GM20431 (cell line): ENCODE measurements around the gene TUFM.
"Not testable (repeated sequence)": the region's sequence is repeated elsewhere in the genome, so short reads cannot be mapped to it uniquely, and the experiment has no call there.

Source experiments
- in situ Hi-C: fragments of 300-500 bp; cut with MseI, MboI; formaldehyde crosslinking; loops from one replicate; pipeline ENCODE4 v1.15.0; 2020; ENCODE audit warnings: low sequenced_read_pairs; ENCODE audit not compliant: unreplicated experiment

The TUFM gene

DNA sequence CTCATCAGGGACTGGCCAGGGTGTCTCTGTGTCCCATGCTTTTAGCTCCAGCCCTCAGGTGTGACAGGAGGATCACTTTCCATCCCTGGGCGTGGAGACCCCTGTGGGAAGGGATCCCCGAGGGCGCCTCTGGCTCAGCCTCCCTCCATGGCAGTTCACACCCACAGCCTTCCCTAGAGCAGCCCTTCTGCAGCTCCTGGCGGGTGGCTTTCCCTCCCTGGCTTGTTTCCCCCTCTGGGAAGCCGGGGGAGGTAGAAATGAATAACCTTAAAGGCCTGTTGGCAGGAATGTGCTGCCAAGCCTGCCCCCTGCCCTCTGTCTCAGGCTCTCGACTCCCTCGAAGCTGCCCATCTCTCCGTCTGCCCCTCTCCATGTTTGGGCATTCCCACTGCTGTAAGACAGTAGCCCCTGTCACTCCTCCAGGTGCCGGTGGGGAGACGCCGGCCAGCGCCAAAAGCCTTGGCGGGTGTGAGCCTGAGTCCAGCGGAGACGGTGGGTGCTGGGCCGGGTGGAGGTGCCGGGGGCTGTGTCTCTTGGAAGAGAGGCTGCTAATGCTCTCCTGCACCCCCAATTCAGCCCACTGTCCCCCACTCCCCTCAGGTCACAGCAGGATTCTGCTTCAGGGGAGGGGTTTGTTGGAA is 30.0 kb upstream of the TUFM start:
- in situ Hi-C loops, result loop anchor here (10.0 kb wide), 1 partner anchor 49 kb away; the partner anchor contains the start of gene RABEP2

DNA sequence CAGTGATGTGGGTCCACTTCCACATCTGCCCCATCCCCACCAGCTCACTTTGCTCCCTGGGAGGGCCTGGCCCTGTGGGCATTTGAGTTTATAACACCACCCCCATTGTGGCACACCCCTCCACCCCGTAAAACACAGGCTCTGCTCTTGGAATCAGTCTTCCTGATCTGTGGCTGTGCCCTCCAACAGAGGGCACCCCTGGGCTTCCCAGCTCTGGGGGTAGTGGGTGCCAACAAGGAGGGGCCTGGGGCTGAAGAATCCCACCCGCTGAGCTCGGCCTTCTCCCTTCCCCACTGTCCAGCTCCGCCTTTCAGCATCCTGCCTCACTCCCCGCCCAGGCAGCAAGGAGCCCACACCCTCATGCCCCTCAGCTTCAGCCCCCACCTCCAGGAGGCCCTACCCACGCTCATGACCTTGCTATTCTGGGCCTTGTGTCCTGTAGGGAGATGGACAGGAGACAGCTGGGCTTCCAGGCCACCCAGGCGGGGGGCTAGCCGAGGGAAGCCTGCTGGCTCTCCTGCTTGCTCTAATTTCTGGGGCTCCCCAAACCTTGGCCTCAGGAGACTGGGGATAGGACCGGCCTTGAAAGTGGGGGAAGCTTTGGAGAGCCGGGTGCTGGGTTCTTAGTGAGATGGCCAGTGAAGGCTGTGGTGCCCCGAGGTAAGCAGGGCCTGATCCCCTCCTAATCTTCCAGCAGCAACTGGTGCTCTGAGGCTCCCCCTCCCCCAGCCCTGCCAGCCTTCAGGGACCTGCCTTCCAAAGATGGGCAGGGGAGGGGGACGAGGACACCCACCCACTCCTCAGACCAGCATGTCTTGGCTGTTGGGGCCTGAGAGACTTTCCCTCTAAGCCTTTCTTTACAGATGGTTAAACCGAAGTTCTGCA is 29.2 kb upstream of the TUFM start:
- in situ Hi-C loops, result loop anchor here (10.0 kb wide), 1 partner anchor 49 kb away; the partner anchor contains the start of gene RABEP2

- in situ Hi-C loops, result loop anchor here (10.0 kb wide), 1 partner anchor 50 kb away; the partner anchor contains the start of gene RABEP2
Measured at GRCh38 chr16:28874406-28874805, 28.3 kb upstream of the TUFM start.

GRCh38 chr16:28873543-28874201 is 27.5 kb upstream of the TUFM start:
- in situ Hi-C loops, result loop anchor here (10.0 kb wide), 1 partner anchor 51 kb away; the partner anchor contains the start of gene RABEP2

- in situ Hi-C loops, result loop anchor here (10.0 kb wide), 1 partner anchor 52 kb away; the partner anchor contains the start of gene RABEP2
Measured at GRCh38 chr16:28872952-28873351, 26.8 kb upstream of the TUFM start.

DNA sequence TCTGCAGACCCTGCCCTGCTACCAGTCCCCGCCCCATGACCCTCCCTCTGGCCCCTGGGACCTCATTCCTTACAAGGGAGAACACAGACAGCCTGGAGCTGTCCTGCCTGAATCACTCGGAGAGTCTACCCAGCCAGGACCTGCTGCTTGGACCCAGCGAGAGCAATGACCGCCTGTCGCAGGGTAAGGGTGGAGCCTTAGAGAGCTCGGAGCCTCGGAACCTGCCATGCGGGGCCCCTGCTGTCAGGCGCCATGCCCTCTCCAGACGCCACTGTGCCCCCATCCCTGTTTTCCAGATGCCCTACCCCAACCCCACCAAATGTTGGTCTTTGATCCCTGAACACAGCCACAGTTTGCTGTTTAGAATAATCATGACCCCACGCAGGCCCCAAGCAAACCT is 23.1 kb upstream of the TUFM start:
- in situ Hi-C loops, result no loop called here

DNA sequence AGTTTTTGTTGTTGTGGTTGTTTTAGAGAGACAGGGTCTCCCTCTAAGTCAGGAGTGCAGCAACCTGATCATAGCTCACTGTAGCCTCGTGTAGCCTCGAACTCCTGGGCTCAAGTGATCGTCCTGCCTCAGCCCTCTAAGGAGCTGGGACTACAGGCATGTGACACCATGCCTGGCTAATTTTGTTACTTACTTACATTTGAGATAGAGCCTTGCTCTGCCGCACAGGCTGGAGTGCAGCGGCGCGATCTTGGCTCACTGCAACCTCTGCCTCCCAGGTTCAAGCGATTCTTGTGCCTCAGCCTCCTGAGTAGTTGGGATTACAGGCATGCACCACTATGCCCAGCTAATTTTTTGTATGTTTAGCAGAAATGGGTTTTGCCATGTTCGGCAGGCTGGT is 21.5 kb upstream of the TUFM start:
- in situ Hi-C loops, result not testable (repeated sequence)

GRCh38 chr16:28867241-28867640 is 21.1 kb upstream of the TUFM start:
- in situ Hi-C loops, result no loop called here

DNA sequence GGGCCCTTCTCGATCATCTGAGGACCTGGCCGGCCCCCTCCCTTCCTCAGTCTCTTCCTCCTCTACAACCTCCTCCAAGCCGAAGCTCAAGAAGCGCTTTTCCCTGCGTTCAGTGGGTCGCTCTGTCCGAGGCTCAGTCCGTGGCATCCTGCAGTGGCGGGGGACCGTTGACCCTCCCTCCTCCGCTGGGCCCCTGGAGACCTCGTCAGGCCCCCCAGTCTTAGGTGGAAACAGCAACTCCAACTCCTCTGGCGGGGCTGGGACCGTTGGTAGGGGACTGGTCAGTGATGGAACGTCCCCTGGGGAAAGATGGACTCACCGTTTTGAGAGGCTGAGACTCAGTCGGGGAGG is 20.3 kb upstream of the TUFM start:
- in situ Hi-C loops, result no loop called here

DNA sequence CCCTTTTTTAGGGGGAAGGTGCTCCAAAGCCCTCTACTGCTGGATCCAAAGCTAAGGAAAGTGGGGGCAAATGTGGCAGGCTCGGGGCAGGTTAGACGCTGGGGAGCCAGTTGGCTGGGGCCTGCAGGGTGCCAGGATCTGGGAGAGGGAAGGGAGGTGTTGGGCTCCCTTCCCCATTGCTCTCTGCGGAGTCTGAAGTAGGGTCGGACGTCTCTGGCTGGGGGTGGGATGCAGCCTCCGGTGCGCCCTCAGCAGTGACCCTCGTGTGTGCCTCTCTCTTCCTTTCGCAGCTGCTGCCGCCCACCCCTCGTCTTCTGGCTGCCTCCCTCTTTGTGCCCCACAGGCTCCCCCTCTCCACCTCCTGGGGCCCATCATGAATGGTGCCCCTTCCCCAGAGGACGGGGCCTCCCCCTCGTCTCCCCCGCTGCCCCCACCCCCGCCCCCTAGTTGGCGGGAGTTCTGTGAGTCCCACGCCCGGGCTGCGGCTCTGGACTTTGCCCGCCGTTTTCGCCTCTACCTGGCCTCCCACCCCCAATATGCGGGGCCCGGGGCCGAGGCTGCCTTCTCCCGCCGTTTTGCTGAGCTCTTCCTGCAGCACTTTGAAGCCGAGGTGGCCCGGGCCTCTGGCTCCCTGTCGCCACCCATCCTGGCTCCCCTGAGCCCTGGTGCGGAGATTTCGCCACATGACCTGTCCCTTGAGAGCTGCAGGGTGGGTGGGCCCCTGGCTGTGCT is 19.7 kb upstream of the TUFM start:
- in situ Hi-C loops, result no loop called here

DNA sequence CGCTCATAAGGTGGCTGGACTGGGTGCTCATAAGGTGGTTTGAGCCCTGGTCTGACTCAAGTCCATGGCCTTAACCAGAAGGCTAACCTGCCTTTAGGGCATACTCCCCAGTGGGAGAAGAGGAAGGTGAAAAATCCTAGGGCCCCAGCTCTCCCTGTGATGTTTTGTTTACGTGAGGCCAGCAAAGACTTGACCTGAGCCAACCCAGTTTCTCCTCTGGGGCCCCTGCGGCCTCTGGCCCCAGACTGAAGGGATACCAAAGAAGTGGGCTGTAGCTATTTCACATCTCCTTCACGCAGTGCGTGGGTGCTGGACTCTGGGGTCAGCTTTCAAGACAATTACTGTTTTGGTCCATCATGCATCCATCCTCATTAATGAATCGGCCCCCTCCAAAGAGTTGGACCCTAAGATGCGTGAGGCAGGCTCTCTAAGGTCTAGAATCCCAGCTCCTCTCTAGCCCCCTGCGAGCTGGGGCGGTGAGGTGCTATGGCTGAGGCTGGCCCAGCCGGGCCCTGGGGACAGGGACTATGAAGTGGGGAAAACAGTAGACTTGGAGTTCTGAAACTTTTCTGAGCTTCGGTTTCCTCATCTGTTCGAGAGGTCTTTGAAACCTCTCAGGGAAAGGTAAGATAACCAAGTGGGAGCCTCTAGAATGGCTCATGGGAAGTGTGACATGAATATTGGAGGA is 19.0 kb upstream of the TUFM start:
- in situ Hi-C loops, result no loop called here

- in situ Hi-C loops, result no loop called here
Measured at GRCh38 chr16:28863929-28864793, 18.0 kb upstream of the TUFM start.

GRCh38 chr16:28859326-28859725 is 13.2 kb upstream of the TUFM start:
- in situ Hi-C loops, result no loop called here

DNA sequence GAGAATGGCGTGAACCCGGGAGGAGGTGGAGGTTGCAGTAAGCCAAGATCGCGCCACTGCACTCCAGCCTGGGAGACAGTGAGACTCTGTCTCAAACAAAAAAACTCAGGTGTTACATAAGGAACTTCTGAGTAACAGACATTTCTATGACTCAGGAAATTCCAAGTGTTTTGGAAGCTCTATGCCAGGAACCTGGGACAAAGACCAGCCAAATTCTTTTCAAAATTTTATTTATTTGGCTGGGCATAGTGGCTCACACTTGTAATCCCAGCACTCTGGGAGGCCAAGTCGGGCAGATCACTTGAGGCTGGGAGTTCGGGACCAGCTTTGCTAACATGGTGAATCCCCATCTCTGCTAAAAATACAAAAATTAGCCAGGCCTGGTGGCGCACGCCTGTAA is 12.3 kb upstream of the TUFM start:
- in situ Hi-C loops, result no loop called here

DNA sequence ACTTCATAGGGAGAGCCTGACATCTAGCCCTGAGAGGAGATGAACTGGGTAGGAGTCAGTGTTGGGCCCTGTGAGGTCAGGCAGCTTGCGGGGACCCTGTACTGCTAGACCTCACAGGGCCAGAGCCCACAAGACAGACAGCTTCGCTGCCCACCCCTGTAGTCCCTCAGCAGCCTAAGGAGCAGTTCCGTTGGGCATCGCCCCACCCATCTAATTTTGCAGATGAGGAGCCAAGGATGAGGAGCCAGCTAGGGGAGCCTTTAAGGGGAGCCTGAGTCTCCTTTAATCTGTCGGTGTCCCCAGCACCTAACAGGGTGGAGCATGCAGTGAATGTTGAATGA is 755 bp upstream of the TUFM start:
- in situ Hi-C loops, result no loop called here

DNA sequence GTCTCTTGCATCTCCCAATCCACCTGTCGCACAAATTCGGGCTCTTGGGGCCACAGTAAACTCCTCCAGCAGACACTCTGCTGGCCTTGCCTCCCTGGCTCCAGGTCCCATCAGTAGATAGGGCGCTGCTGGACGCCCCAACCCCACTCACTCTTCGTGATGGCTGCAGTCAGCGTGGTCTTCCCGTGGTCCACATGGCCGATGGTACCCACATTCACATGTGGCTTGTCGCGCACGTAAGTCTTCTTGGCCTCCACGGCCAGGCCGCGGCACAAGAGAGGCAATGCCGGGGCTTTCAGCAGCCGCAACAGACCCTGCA is 428 bp downstream of the TUFM start:
- in situ Hi-C loops, result no loop called here

- in situ Hi-C loops, result no loop called here
Measured at GRCh38 chr16:28845293-28845692, 855 bp downstream of the TUFM start.

- in situ Hi-C loops, result no loop called here
Measured at GRCh38 chr16:28844226-28844885, 1.8 kb downstream of the TUFM start.
